Heart right ventricle (tissue), 16 donors: ENCODE data around the gene GPER1. TPM values are rescaled to one million over a fixed set of nuclear protein-coding genes. Genes with fewer than 3 reads are reported as not detected.
A peak's percentile ranks its signal among the peaks of the same experiment; 100 is the strongest.

Experiments
- ATAC-seq, 8 donors: fragments of 200-7000 bp; cut with Tn5 transposase; one replicate each; pipeline ENCODE4 v1.9.1; 2020; ENCODE audit warnings: mild to moderate bottlenecking in 8 of 8, moderate library complexity in 8 of 8, moderate number of reproducible peaks in 1 of 8
- DNase-seq, 2 donors: peaks; one replicate each; pipeline ENCODE4 v3.0.0-alpha.2; 2020
- H3K27ac ChIP-seq, 10 donors: fragments of 200-600 bp; sonication (generic) in 2 of 10; one replicate each; pipeline versions ENCODE4 v1.5.0 to v1.8.0; 2020 to 2022; ENCODE audit warnings: mild to moderate bottlenecking in 3 of 10
- H3K27me3 ChIP-seq, 7 donors: fragments of 200-600 bp; one replicate each; pipeline ENCODE4 v1.8.0; 2021 to 2022; ENCODE audit warnings: mild to moderate bottlenecking in 2 of 7
- H3K36me3 ChIP-seq, 9 donors: fragments of 200-600 bp; sonication (generic) in 1 of 9; one replicate each; pipeline versions ENCODE4 v1.5.0 to v1.8.0; 2020 to 2022; ENCODE audit warnings: mild to moderate bottlenecking in 2 of 9
- H3K4me1 ChIP-seq, 9 donors: fragments of 200-600 bp; sonication (generic) in 1 of 9; one replicate each; pipeline versions ENCODE4 v1.5.0 to v1.8.0; 2020 to 2022; ENCODE audit warnings: mild to moderate bottlenecking in 4 of 9
- H3K4me3 ChIP-seq, 10 donors: fragments of 200-600 bp; sonication (generic) in 2 of 10; one replicate each; pipeline versions ENCODE4 v1.5.0 to v1.8.0; 2020 to 2022; ENCODE audit warnings: mild to moderate bottlenecking in 7 of 10, moderate library complexity in 2 of 10
- H3K9me3 ChIP-seq, 11 donors: fragments of 200-600 bp in 10 of 11; sonication (generic) in 2 of 11; one replicate each; pipeline versions ENCODE4 v1.5.0 to v1.8.0; 2013 to 2022; ENCODE audit warnings: mild to moderate bottlenecking in 2 of 11, control low read depth in 1 of 11, moderate library complexity in 1 of 11
- CTCF ChIP-seq, 9 donors: fragments of 200-600 bp; sonication (generic) in 2 of 9; IDR thresholded peaks; one replicate each; pipeline versions ENCODE4 v1.5.0 to v1.8.0; 2021 to 2022; ENCODE audit warnings: antibody characterized with exemption in 9 of 9, mild to moderate bottlenecking in 5 of 9, moderate library complexity in 1 of 9
- WGBS, 2 donors: extraction: QIAGEN DNeasy Blood & Tissue Kit; methylation state at CpG; one replicate each; pipeline ENCODE4 v1.1.7; 2013; ENCODE audit warnings: inconsistent platforms in 1 of 2; 5-methylcytosine and 5-hydroxymethylcytosine counted together
- intact Hi-C, 10 donors: fragments of 100-400 bp; cut with DNase I; formaldehyde crosslinking; loops; one replicate each; pipeline versions ENCODE4 v1.11.1 to v1.14.2; 2022
- polyA plus RNA-seq, 2 donors: library from polyadenylated mRNA; stranded (reverse); fragments of 200-250 nt; gene quantifications; one replicate each; pipeline ENCODE4 v1.2.3, GENCODE V29; 2013
- total RNA-seq, 10 donors: library from RNA; stranded (reverse); fragmentation: NEBNext Ultra II Directional in 3 of 10; extraction: Animal tissue kit (Norgen Biotek cat#: 25700) in 3 of 10; gene quantifications; one replicate each; pipeline versions ENCODE4 v1.2.1 to v1.2.4, GENCODE V29; 2021 to 2023
- donor health status: Arrhythmogenic right ventricular cardiomyopathy.
- donor health status: ischemic (EF 13 %, LVEDD 7.1; RV severe dilation, severe dysfunction).
- donor health status: healthy with polysubstance abuse.
- donor health status: DM: no; HTN: yes; CAD: no.
- donor health status: DM: no; HTN: no; CAD: no.
- donor health status: ischemic (EF 25% LVEDD 6.9; RV normal size, moderate dysfunction).
- donor health status: ischemic (EF 25% LVEDD 5.7; RV mildly dilated, moderate dysfunction).
- donor health status: healthy.
- donor health status: DM: yes; HTN: yes; CAD: no.
- donor health status: Ischemic cardiomyopathy.
- donor health status: ischemic (EF 35%, LVEDD 5.7; RV mildly dilated, moderate dysfunction).
- donor health status: nonischemic (EF 11% LVEDD 7.7; RV severe dilation, severe dysfunction).
- donor health status: DM: yes; HTN: yes; CAD: no.
- donor health status: PGD.
- donor health status: ischemic (EF 29% LVEDD 5.4; RV normal size, mild dysfunction).
- donor health status: nonischemic (EF 23%, LVEDD 6.1; RV moderate dilation, normal function).

GPER1 gene
- total and polyA plus RNA-seq, 12 donors: 1.1 to 4.7 (median 1.9) TPM

GRCh38 chr7:1057416-1058291 is 30.3 kb upstream of the GPER1 start:
- intact Hi-C loops: no loop called here
- H3K27me3 ChIP-seq: peaks cover 0 to 16% (median 0%) of the 10 kb centered on the region in 7 donors
- H3K4me1 ChIP-seq: peaks cover 24 to 61% (median 57%) of the 10 kb centered on the region in 9 donors
- no peak for TF ChIP-seq CTCF (IDR thresholded peaks at IDR 0.05)
- H3K36me3 ChIP-seq: peaks cover 0 to 22% (median 3%) of the 10 kb centered on the region in 9 donors
- no peak overlapping the region for H3K4me3 ChIP-seq
- no peaks in the 10 kb centered on the region for H3K9me3 ChIP-seq
- WGBS, 2 donors: 97 to 98% methylated on average over 62 of the region's 62 CpGs
- ATAC-seq (no peak), DNase-seq (no peak)
- H3K27ac ChIP-seq: no peak overlapping the region

GRCh38 chr7:1058311-1058710 is 29.6 kb upstream of the GPER1 start:
- peaks cover 0 to 16% (median 0%) of the 10 kb centered on the region in 7 donors for H3K27me3 ChIP-seq
- peak overlapping the region in 1 of 10 donors; percentile 15 for H3K27ac ChIP-seq
- no peak overlapping the region for H3K4me3 ChIP-seq
- no peak for TF ChIP-seq CTCF (IDR thresholded peaks at IDR 0.05)
- DNase-seq: no peak
- H3K4me1 ChIP-seq: peaks cover 22 to 54% (median 51%) of the 10 kb centered on the region in 9 donors
- WGBS, 2 donors: 90 to 93% methylated on average over 13 of the region's 13 CpGs
- intact Hi-C loops: no loop called here
- H3K36me3 ChIP-seq: peaks cover 0 to 22% (median 3%) of the 10 kb centered on the region in 9 donors
- no peaks in the 10 kb centered on the region for H3K9me3 ChIP-seq
- no peak for ATAC-seq

GRCh38 chr7:1058821-1059199 is 29.1 kb upstream of the GPER1 start:
- no peak for DNase-seq
- H3K9me3 ChIP-seq: no peaks in the 10 kb centered on the region
- H3K4me3 ChIP-seq: no peak overlapping the region
- no peak for TF ChIP-seq CTCF (IDR thresholded peaks at IDR 0.05)
- no peak for ATAC-seq
- whole genome bisulfite sequencing, 2 donors: 87 to 89% methylated on average over 10 of the region's 10 CpGs
- H3K27me3 ChIP-seq: peaks cover 0 to 16% (median 0%) of the 10 kb centered on the region in 7 donors
- H3K4me1 ChIP-seq: peaks cover 21 to 49% (median 46%) of the 10 kb centered on the region in 9 donors
- intact Hi-C loops: no loop called here
- peak overlapping the region in 4 of 10 donors; percentile 10 to 22 (median 18) for H3K27ac ChIP-seq
- H3K36me3 ChIP-seq: peaks cover 0 to 22% (median 3%) of the 10 kb centered on the region in 9 donors

DNA sequence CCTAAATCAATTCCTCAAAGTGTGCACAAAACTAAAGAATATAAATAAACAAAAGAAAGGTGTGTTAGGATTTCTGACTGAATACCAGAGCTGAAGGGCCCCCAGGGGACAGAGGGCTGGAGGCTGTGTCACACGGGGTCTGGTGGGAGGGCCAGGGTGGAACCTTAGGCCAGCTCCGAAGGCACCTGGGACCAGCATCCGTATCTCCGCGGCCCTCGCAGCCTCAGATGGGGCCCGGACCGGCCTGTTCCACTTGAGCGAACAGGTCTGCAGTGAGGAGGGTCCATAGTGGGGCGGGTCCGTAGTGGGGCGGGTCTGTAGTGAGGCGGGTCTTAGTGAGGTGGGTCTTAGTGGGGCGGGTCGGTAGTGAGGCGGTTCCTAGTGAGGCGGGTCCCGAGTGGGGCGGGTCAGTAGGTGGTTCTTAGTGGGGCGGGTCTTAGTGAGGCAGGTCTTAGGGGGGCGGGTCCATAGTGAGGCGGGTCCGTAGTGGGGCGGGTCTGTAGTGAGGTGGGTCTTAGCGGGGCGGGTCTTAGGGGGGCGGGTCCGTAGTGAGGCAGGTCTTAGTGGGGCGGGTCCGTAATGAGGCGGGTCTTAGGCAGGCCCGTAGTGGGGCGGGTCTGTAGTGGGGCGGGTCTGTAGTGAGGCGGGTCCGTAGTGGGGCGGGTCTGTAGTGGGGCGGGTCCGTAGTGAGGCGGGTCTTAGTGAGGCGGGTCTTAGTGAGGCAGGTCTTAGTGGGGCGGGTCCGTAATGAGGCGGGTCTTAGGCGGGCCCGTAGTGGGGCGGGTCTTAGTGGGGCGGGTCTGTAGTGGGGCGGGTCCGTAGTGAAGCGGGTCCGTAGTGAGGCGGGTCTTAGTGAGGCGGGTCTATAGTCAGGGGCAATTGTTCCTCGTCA is 28.5 kb upstream of the GPER1 start:
- Histone ChIP-seq H3K9me3 (no peaks in the 10 kb centered on the region), H3K36me3 (peaks cover 0 to 22% (median 3%) of the 10 kb centered on the region in 9 donors), H3K4me3 (peak overlapping the region in 1 of 10 donors; percentile 27), H3K4me1 (peaks cover 15 to 43% (median 39%) of the 10 kb centered on the region in 9 donors), H3K27ac (peak overlapping the region in 5 of 10 donors; percentile 10 to 47 (median 30)), H3K27me3 (peaks cover 0 to 16% (median 0%) of the 10 kb centered on the region in 7 donors)
- no peak for TF ChIP-seq CTCF (IDR thresholded peaks at IDR 0.05)
- 41 to 44% methylated on average over 43 to 55 of the region's 55 CpGs for WGBS, 2 donors
- ATAC-seq (peak in 6 of 8 donors; percentile 6 to 68 (median 23)), DNase-seq (no peak)
- intact Hi-C loops: loop anchor here in 3 of 10 donors (5.0 kb wide), 2 partner anchors 32 to 47 kb away; no protein-coding TSS in a partner anchor
